Pons (tissue), 1 donor: Measurements from ENCODE around the gene EHBP1.

Experiments
- DNase-seq: peaks from one replicate; pipeline ENCODE4 v3.0.0-alpha.2; 2016; ENCODE audit warnings: low spot score

The EHBP1 gene

GRCh38 chr2:62884514-62884913, 179.0 kb downstream of the EHBP1 start:
- DNase-seq: no peak

- DNase-seq: no peak
Observed at GRCh38 chr2:62894966-62895631, 189.6 kb downstream of the EHBP1 start.

GRCh38 chr2:62895632-62896009, 190.1 kb downstream of the EHBP1 start:
- no peak for DNase-seq

- DNase-seq: no peak
Observed at GRCh38 chr2:62897187-62897827, 191.8 kb downstream of the EHBP1 start.

GRCh38 chr2:62904344-62904743, 198.8 kb downstream of the EHBP1 start:
- no peak for DNase-seq

GRCh38 chr2:62908145-62908544, 202.6 kb downstream of the EHBP1 start:
- no peak for DNase-seq

GRCh38 chr2:62913311-62913710, 207.8 kb downstream of the EHBP1 start:
- no peak for DNase-seq

- DNase-seq: no peak
Observed at GRCh38 chr2:62919041-62919440, 213.5 kb downstream of the EHBP1 start.

- DNase-seq: no peak
Observed at GRCh38 chr2:62920070-62920469, 214.6 kb downstream of the EHBP1 start.

GRCh38 chr2:62923242-62923641, 217.7 kb downstream of the EHBP1 start:
- DNase-seq: no peak

- no peak for DNase-seq
Observed at GRCh38 chr2:62923881-62924280, 218.4 kb downstream of the EHBP1 start.

- no peak for DNase-seq
Observed at GRCh38 chr2:62928015-62928414, 222.5 kb downstream of the EHBP1 start.

- no peak for DNase-seq
Observed at GRCh38 chr2:62931536-62931935, 226.0 kb downstream of the EHBP1 start.

- DNase-seq: no peak
Observed at GRCh38 chr2:62933398-62933917, 227.9 kb downstream of the EHBP1 start.

- no peak for DNase-seq
Observed at GRCh38 chr2:62934517-62934916, 229.0 kb downstream of the EHBP1 start.

GRCh38 chr2:62938126-62938525, 232.6 kb downstream of the EHBP1 start:
- no peak for DNase-seq

- no peak for DNase-seq
Observed at GRCh38 chr2:62939735-62940491, 234.4 kb downstream of the EHBP1 start.

- no peak for DNase-seq
Observed at GRCh38 chr2:62940697-62941096, 235.2 kb downstream of the EHBP1 start.

- no peak for DNase-seq
Observed at GRCh38 chr2:62941413-62941812, 235.9 kb downstream of the EHBP1 start.

GRCh38 chr2:62944362-62944761, 238.8 kb downstream of the EHBP1 start:
- DNase-seq: no peak

GRCh38 chr2:62947403-62947802, 241.9 kb downstream of the EHBP1 start:
- DNase-seq: no peak

GRCh38 chr2:62956651-62957050, 251.1 kb downstream of the EHBP1 start:
- peak; percentile 12 for DNase-seq

- no peak for DNase-seq
Observed at GRCh38 chr2:62958206-62958605, 252.7 kb downstream of the EHBP1 start.
